ENCODE data around the gene AGK.

AGK gene, protein sequence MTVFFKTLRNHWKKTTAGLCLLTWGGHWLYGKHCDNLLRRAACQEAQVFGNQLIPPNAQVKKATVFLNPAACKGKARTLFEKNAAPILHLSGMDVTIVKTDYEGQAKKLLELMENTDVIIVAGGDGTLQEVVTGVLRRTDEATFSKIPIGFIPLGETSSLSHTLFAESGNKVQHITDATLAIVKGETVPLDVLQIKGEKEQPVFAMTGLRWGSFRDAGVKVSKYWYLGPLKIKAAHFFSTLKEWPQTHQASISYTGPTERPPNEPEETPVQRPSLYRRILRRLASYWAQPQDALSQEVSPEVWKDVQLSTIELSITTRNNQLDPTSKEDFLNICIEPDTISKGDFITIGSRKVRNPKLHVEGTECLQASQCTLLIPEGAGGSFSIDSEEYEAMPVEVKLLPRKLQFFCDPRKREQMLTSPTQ

DNA sequence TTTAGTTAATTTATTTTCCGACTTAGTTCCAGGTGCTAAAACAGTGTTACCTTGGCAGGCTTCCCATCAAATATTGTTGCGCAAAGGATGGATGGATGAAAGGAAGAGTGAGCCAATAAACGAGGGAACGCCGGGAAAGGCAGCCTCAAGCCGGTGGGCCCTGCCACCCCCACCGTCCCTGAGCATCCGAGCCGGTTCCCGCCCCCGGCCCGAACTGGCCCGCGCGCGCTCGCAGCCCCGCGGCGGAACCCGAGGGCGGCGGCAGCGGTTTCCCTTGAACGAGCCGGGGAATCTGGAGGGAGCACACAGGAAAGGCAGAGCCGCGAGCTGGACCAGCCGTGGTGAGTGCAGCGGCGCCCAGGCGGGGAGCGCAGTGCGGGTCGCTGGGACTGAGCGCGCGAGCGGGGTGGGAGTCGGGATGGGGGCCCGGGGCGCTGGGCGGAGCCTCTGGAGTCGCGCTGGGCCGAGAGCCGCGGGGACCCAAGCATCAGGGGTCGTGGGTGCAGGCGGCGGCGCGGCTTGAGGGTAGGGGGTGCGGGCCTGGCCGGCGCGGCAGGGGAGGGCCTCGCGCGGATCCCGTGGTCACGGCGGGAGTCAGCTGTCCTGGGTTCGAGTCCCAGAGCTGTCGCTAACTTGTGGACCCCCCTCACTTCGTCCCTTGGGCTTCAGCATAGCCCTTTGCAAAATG, at the start of gene AGK:
Gene AGK (plus strand): TSS at position 317 of the 688 bp plus-strand sequence. CDS start 4,057 bp downstream, outside the sequence.
- peak; percentile 92 for DNase-seq

DNA sequence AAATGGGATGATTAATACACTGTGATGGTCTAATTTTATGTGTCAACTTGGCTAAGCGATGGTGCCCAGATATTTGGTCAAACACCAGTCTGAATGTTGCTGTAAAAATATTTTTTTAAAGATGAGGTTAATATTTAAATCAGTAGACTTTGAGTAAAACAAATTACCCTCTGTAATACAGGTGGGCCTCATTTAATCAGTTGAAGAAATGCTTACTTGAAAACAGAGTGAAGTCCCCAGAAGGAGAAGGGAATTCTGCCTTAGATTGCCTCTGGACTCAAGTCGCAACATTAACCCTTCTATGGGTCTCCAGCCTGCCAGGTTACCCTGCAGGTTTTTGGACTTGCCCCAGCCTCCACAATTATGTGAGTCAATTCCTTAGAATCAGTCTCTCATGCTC, 49.8 kb upstream of the AGK start:
- no peak for DNase-seq

DNA sequence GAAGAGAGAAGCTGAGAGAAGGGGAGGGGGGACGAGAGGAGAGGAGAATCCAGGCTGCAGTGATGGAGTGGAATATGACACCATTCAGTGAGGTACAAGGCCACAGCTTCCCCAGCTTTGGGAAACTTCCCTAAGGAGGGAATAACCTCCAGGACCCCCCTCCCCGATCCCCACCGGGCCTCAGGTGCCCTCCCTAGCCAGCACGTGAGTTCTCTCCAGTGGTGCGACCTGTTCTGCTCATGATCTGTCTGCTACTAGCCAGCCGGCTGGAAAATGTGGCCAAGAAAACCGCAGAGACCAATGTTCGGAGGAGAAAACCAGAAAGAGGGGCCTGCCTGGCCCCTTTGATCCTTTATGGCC, 39.9 kb upstream of the AGK start:
- no peak for DNase-seq

DNA sequence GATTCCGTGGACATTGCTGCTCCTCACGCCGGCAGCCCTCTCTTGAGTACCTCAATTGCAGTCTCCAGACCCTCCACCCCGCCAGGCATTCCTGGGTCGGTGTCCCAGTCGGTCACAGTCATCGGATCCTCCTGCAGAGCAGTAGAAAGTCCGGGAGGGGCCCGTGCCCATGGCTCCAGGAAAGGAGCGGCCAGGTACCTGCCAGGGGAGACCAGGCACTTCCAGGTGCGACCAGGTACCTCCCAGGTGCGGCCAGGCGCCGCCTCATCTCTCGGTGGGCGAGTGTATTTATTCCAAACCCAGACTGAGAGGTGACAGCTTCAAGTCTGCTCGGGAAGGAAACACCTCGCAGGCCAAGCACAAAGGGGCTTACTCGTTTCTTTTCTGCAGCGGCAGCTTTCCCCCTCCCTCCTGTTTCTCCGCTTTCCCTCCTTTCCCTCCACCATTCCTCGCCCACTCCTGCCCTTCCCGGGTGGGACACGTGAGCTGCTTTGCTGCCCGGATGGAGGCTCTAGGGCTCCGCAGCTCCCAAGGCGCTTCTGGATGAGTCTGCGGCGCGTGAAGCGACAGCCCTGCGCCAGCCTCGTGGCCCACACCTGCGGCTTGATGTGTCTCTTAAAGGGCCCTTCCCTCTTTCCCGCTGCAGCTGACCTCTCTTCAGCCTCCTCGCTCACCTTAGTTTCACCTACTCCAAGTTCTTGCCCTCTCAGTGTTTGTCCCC, 39.4 kb upstream of the AGK start:
- no peak for DNase-seq

DNA sequence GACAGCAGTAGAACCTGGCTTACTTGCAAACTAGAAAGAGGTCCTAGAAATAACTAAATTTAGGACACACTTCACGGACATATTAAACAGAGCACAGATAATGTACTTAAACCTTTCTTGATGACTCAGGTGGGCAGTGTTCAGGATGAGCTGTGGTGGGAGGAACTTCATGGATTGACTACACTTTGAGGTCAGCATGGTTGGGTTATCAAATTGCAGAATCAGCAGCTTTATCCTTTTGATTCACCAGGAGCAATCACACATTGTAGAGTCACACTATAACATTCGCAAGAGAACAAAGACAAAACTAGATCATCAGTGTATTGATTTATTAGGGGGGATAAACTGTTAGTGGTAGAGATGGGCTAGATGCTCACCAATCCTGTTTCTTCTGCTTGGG, 38.6 kb upstream of the AGK start:
- DNase-seq = no peak

DNA sequence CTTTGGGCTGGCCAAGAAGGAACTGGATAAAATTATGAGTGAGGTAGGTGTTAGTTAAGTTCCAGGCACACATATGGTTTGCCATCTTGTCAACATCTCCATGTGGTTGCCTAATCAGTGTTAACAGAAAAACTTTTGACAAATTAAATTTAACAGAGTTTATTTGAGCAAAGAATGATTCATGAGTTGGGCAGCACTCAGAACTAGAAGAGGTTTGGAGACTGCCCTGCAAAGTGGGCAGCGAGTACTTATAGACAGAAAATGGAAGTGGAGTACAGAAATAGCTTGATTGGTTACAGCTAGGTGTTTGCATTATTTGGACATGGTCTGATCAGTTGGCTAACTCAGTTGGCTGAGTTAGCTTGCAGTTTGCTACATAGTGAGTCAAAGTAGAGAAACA, 37.5 kb upstream of the AGK start:
- DNase-seq = no peak

DNA sequence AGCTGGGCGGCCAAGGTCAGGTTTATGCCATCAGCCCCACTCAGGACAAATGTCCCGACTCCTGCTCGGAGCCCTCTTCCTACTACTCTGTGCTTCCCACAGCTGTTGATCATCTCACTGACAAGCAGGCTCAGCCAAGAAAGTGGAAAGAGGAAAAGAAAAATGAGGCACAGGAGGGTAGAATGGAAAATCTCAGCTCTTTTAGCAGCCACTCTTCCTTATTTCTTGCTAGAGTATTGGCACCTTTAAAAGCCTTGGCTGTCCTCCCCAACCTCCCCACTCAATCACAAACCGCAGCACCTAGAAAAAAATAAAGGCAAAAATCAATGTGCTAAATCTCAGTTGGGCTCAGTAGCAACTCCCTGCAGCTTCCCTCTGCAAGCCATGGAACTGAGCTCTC, 35.3 kb upstream of the AGK start:
- DNase-seq = no peak

DNA sequence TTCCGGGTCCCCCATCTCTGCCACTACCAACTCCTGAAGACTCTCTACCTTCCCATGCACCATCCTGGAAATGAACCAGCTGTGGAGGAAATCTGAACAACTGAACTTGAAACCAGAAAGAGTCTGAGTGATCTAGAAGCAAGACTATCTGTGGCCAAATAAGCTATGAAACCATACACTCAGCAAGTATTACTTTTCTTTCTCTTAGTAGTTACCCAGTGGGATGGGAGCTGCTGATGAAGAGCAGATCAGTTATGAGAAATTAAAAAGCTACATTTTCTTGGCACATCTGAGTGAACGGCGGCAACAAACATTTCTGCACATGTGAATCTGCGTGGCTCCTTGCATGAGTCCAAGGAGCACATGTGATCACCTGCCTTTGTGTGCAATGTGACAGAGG, 31.6 kb upstream of the AGK start:
- no peak for DNase-seq

DNA sequence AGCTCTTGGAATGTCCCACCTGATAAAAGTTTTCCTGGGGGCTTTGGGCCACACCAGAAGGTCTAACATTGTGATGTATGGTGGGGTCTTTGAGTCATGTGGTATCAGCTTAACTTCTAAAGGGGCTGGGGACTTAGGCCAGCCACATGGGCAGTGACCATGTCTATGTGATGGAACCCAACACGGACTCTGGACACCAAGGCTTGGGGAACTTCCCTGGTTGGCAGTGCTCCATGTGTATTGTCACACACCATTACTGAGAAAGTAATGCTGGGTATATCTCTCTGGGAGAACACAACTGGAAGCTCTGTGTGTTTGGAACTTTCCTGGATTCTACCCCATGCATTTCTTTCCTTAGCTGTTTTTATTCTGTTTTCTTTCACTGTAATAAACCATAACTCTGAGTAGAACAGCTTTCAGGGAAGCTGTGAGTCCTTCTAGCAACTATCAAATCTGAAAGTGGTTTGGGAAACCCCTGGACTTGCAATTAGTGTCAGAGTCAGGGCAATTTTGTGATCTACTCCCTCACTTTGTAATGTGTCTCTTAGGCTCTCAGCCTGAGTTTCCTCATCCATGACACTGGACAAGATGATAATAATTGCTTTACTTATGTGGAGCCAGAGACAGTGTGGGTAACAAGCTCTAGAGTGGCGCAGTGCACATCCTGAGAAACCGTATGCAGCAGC, 28.4 kb upstream of the AGK start:
- no peak for DNase-seq

DNA sequence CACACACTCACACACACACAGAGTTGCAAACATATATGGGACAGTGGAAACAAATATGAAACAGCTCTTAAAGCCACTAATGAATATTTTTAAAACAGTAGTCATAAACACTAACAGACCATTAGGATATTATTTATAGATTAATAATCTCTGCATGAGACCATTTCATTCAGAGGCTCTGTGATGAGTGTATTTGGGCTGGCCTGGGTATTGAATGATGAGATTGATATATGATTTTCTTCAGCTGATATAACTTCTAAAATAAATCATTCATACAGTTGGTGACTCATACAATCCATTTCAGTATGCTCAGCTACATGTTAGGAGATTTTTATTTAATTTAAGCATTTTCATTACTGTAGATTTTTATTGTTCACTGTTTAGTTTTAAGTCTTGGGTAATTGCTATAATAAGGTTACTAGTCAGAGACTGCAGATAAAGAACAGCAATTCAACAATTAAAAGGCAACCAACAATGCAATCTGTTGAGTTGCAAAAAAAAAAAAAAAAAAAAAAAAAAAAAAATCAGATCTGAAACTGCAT, 25.2 kb upstream of the AGK start:
- no peak for DNase-seq

DNA sequence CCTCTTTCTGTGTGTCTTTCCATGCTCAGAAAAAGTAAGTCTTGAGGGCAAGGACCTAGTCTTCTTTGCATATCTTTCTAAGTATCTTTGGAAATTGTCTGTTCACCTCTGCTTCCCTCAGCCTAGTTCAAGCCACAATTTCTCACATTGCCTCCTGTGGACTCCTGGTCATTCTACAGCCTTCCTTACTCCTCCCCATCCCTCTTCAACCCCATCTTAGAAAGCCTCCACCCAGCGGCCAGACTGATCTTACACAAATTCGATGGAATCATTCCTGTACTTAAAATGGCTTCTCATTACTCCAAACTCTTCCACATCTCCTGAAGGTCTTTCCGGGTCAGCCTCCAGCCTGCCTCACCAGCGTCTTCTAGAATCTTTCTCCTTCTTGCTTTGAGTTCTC, 24.1 kb upstream of the AGK start:
- no peak for DNase-seq

DNA sequence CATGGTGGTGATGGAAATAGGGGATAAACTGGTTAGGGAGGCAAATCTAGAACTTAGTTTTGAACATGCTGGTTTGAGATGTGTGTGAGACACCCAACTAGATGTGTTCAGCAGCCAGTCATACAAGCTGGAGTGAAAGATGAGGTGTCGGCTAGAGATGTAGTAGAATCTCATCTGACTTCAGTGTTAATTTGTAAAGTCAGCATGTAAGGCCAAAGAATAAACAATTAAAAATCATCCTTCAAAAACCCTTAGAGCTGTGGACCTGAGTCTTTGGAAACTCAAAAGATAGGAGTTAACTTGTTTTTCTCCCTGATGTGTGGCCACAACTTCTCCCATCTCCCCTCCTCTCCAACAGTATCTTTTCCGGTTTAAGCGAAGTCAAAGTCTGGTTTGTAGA, 22.8 kb upstream of the AGK start:
- DNase-seq = no peak

DNA sequence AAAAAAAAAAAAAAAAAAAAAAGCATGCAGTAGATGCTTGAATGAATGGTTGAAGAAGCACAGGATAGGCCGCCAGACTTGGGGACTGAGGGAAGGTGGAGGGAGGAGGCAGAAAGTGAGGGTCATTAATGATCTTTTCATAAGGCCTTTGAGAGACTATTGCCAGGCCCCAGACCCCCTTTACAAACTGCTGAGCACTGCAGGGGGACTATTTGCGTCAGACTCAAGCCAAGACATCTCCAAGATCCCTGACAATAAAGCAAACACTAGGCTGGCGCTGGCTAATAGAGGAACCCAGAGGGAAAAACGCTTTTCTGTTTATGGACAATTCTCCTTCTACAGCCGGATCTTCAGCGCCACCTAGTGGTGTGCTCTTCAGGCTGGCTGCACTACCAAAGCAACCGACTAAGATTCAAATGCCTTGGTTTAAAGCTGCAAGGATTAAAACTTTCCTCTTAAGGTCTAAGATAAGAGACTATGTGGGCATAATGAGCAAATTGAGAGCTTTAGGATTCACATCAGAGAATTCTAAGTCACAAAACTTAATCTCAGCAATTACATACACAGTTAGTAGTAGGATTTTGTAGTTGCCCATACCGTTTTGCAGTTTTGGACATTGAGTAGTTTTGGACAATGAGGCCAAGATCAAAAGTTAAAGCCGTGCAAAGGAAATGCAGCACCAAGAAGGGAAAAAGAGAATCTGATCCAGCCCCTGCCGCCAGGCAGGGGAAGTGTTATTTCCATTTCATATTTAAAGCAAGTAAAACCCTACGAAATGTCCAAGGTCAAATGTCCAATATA, 17.9 kb upstream of the AGK start:
- peak; percentile 83 for DNase-seq

DNA sequence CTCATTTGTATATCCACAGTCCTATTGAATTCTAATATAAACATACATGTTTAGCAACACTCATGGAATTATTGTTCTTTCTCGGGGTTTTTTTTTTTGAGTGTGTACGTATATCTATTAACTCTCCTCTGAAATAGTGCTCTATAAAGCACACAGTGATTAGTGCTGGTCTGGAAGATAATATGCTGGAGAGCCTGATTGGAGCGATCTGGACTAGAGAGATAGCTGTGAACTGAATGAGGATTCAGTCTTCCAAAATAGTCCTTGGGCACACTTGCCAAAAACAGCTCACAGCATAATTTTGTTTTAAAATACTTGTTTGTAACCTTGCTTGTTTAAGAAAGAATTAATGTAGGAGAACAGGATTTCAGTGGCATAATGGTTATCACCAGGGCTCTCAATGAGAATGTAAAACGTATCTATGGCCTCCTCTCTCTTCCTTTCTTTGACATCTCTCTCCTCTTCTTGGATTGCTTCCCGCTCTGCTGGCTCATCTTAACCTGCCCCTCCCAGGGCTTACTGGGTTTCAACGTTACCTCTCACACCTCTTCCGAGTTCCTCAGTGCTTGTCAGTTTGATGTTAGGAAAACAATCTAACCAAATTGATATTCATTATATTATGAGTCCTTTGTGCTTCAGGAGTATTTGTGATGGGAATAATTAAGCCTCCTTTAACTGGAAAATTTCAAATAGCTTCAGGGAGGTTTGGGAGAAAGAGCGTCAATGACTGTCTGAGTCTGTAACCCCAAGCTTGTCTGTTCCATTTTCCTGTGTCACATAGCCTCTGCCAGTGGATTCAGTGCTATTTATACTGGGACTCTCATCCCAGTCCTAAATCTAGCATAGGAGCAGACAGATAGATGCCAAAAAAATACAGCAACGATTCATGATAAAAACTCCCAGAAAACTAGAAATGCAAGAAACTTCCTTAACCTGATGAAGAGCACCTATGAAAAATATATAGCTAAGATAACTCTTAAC, 16.2 kb upstream of the AGK start:
- no peak for DNase-seq

DNA sequence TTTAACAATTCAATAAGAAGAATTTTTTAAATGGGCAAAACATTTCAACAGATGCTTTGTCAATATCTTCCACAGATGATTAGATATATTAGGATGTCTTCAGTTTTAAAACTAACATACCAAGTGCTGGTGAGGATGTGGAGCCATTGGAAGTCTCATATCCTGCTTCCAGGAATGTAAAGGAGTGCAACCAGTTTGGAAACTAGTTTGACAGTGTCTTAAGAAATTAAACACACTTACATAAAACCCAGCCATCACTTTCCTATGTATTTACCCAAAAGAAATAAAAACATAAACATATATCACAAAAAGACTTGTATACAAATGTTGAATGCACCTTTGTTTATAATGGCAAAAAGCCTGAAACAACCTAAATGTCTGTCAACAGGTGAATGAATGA, 13.3 kb upstream of the AGK start:
- no peak for DNase-seq

DNA sequence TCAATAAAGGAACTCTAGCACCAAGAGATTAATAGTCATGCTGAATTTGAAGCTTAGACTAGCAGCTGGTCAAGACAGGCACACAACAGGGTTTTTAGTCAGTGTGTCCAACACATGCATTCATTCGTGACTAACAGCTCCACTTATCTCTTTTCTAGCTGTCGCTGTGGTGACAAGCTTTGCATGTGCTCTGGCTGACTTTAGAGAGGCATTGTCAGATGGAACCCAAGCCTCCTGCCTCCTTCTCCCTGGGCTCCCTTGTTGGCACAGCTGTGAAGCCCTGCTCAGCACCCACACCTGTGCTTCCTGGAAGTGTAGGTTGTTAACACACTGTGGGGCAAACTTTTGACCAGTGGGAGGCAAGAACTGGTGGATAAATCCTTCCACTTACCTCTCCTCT, 9.8 kb upstream of the AGK start:
- no peak for DNase-seq

DNA sequence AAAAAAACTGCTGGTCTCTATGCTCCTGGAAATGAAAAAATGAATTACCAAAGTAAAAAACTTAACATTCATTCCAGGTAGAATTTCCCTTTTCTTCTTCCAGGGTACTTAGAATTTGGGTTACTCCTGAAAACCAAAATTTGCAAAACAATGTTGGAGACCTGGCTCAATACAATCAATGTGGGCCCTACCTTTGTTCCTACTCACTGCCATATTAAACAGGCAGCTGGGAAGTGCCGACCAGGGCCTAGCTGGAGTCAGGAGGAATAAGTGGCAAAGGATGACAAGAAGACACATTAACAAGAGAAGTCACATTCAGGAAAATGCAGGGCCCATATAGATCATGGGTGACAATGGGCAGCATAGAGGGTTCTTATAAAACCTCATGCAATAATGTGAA, 6.4 kb upstream of the AGK start:
- DNase-seq = no peak

DNA sequence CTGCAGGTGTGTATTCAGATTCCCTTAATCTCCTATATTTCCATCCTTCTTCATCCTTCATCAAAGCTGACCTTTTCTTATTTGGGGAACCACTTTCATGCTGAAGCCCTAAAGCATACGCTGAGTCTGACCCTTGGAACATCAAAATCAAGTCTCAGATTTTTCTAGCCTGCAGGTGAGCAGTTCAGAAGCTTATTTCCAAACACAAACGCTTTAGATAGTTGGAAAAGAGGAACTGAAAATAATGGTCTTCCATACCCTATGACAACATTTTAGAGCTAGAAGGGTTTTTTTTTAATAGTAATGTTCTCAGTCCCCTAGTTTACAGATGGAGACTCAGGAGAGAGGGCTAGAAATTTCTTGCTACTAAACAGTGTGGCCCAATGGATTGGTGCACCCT, 1.6 kb upstream of the AGK start:
- DNase-seq = no peak

DNA sequence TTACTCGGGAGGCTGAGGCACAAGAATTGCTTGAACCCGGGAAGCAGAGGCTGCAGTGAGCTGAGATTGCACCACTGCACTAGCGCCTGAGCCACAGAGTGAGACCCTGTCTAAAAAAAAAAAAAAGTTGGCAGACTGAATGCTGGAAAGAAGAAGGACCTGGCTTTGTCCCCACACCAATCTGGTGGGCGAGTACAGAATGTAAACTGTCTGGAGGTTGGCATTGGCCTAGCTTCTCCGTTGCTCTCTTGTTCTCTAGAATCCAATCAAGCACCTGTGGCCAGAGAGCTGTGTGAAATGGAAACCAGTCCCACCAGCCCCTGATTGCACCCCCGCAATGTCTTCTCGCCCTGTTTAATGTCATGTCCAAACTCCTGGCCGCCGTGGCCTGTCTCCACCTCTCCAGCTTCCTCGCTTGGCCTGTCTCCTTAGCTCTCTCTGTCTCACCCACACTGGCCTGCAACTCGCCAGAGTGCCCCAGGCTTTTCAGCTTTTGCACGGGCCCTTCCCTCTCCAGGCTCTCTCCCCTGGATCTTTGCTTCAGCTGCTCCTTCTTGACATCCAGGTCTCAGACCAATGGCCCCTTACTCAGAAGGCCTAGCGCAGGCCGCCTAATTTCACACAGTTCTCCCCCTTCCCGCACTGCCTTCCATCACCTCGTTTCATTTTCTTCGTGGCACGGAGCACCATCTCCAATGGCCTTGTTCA, 670 bp upstream of the AGK start:
- DNase-seq = peak; percentile 56

DNA sequence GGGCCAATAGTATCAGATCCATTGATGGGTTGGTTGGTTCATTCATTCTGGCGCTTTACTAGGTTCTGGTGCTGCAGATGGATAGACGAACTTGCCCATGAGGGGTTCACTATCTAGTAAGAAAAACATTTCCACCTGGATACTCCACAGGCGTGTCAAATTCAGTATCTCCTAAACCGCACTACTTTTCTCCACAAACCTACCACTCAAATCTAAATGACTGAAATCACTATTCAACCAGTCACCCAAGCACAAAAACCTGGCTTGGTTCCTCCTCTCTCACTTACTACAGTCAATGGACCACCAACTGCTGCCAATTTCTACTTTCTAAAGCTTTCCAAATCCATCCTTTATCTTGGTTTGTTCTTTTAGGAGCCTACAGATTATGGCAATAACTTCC, 572 bp downstream of the AGK start:
- no peak for DNase-seq

All from activated CD8-positive, alpha-beta memory T cell treated with anti-CD3 and anti-CD28 coated beads, Interleukin-2, amount 50 U/mL, for 48 hours (primary cell).